ENCODE measurements around the gene NDUFV1.
A peak's percentile ranks its signal among the peaks of the same experiment; 100 is the strongest.
"Not testable (repeated sequence)": the region's sequence is repeated elsewhere in the genome, so short reads cannot be mapped to it uniquely, and the experiment has no call there.

NDUFV1 gene

DNA sequence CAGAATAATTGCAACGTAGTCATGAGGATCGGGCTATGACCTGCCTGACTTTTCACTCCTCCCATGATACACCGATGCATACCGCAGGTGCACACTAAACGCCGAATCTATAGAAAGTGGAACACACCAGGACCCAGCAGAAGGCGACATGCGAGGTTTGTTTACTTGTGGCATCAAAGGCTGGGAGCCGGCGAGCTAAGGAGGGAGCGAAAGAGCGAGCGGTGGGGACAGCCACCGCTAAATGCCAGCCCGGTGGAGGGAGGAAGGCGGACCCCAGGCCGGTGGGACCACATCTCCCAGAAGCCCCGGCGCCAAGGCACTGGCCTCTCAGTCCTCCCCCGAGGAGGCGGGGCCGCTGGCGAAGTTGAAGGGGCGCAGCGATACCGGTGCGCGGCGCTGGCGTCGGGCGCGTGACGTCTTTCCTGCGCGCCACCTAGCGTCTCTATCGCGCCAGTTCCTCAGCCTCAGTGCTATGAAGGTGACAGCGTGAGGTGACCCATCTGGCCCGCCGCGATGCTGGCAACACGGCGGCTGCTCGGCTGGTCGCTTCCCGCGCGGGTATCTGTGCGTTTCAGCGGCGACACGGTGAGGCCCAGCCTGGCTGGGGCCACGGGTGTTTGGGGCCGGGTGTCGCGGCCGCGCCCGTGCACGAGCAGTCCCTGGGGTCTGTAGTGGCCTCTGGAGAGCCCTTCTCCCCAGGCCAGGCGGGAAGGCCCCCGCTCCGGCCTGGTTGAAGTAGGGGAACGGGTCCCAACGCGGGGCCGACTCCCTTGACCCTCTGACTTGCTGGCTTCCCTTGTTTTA lies at the start of gene NDUFV1:
Gene NDUFV1, plus strand, starts transcription at position 445 of the 804 bp plus-strand sequence. Its CDS starts 69 bp downstream, at position 514.
- TF ChIP-seq, protein P1, sequence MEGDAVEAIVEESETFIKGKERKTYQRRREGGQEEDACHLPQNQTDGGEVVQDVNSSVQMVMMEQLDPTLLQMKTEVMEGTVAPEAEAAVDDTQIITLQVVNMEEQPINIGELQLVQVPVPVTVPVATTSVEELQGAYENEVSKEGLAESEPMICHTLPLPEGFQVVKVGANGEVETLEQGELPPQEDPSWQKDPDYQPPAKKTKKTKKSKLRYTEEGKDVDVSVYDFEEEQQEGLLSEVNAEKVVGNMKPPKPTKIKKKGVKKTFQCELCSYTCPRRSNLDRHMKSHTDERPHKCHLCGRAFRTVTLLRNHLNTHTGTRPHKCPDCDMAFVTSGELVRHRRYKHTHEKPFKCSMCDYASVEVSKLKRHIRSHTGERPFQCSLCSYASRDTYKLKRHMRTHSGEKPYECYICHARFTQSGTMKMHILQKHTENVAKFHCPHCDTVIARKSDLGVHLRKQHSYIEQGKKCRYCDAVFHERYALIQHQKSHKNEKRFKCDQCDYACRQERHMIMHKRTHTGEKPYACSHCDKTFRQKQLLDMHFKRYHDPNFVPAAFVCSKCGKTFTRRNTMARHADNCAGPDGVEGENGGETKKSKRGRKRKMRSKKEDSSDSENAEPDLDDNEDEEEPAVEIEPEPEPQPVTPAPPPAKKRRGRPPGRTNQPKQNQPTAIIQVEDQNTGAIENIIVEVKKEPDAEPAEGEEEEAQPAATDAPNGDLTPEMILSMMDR (IDR thresholded peaks at IDR 0.05; ENCODE audit: insufficient read depth, low read depth, low read length, missing control alignments), result peak; percentile 50
- DNase-seq (ENCODE audit: low read depth), result peak; percentile 92
- peak within 1 kb of the TSS; percentile 97 for H3K4me3 ChIP-seq (ENCODE audit: low read length)

DNA sequence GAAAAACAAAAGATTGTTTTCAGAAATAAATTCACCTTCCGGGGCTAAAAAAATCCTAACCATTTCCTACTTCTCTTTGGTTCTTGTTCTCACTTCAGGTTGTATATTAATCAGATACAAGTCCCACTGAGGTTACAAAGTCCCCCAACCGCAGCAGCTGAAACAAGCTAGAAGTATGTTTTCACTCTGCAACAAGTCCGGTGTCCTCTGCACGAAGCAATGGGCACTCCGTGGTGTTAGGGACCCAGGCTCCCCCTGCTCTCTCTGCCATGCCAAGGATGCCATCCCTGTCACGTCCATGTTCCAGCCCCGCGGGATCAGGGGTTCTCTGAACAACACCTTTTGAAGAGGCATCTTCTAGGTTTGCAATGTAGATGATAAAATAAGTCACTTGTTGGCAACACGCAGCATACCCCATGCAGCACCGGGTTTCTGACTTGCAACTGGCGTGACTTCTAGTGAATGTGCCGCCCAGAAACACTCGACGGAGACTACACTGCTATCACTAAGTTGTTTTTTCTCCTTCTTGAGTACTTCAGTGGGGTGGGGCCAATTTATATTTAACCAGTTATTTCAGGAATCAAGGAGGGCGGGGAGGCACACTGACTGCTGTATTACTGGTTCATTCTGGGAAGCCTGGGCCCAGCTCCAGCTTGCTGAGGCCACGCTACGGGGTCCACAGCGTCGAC lies 48.5 kb upstream of the NDUFV1 start:
- peak; percentile 11 for DNase-seq (ENCODE audit: low read depth)
- TF ChIP-seq, protein P1 (IDR thresholded peaks at IDR 0.05; ENCODE audit: insufficient read depth, low read depth, low read length, missing control alignments), result no peak

DNA sequence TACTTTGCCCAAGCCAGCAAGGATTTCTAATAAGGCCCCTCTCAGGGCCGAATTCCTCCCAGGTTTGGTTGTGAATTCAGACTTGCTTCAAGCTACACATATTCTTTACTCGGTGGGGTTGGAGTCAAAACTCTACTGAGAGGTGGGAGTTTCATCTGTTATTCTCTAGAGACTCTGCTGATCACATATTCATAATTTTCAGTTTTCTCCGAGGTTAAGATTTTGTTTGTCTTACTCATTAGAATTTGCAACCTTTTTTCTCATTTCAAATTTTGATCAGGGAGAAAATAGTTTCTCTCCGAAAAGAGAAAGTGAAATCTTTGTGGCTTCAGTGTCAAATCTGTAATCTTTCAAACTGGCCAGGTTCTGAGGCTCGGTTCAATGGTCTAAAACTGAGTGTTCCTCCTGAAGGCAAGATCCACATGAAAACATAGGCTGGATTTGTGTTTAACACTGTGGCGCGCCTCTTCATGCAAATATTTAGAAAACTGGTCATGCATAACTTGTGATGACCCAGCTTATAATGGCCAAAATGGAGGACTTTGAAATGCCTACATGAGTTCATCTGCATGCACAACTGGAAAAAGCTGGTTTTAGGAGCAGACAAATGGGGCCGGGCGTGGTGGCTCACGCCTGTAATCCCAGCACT lies 44.6 kb upstream of the NDUFV1 start:
- TF ChIP-seq, protein P1 (IDR thresholded peaks at IDR 0.05; ENCODE audit: insufficient read depth, low read depth, low read length, missing control alignments), result no peak
- DNase-seq (ENCODE audit: low read depth), result peak; percentile 29
- H3K4me3 ChIP-seq (ENCODE audit: low read length), result no peak overlapping the region

More for the DNA sequence above, 48.5 kb upstream of the NDUFV1 start:
- H3K4me3 ChIP-seq (ENCODE audit: low read length), result no peak overlapping the region

DNA sequence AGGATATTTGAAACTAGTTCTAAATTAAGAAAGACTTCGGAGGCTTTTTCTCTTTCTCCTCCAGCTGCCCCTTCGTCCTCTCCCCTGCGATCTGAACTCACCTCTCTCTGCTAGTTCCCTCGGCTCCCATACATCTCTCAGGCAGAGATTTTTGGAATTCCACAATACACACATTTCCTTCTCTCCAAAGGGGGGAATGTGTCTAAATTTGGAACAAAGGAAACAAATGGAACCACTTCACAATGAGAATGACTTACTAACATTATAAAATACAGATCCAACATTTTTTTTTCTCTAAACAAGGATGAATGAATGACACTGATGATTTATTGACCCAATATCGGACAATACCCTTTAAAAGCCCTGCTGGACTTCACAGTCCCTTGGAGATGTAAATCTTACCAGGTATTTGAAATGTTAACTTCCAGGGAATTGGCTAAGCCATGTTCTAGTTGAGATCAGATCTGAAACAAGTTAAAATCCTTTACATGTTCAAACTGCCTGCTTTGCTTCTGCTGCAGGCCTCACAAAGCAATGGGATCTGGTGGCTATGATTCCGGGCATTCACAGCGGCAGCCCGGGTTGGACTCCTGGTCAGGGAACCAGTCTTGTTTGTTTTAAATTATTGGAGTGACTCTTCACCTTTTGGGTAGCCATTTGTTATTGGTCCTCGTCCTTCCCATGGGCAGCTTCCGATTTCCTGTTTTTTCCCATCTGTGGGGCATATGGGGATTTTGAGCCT lies 43.6 kb upstream of the NDUFV1 start:
- DNase-seq (ENCODE audit: low read depth), result no peak
- no peak overlapping the region for H3K4me3 ChIP-seq (ENCODE audit: low read length)

DNA sequence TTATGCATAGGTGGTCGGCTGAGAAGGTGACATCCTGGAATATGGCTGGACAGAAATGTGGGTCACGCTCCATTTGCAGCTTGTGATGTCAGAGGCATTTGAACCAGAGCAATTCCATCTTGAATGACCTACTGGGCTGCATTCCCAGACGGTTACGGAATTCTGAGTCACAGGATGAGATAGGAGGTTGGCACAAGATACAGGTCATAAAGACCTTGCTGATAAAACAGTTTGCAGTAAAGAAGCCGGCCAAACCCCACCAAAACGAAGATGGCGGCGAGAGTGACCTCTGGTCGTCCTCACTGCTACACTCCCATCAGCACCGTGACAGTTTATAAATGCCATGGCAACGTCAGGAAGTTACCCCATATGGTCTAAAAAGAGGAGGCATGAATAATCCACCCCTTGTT lies 43.0 kb upstream of the NDUFV1 start:
- not testable (repeated sequence) for H3K4me3 ChIP-seq (ENCODE audit: low read length)
- DNase-seq (ENCODE audit: low read depth), result peak; percentile 82

More for the DNA sequence above, 43.6 kb upstream of the NDUFV1 start:
- TF ChIP-seq, protein P1 (IDR thresholded peaks at IDR 0.05; ENCODE audit: insufficient read depth, low read depth, low read length, missing control alignments), result no peak

DNA sequence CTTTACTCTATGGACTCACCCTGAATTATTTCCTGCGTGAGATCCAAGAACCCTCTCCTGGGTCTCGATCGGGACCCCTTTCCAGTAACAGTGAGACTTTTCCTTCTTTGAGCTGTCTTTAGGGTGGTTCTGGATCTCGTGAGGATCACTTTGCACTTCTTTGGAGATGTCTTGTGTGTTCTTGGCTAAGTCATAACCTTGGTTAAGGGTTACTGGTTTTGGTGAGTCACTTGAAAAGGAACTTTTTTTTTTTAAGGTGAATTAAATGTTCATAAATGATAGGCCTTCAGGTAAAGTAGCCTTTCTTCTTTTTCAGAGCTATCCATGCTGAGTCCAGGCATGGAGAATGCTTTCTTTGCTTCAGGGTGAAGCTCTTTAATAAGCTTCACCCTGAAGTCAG lies 42.5 kb upstream of the NDUFV1 start:
- no peak overlapping the region for H3K4me3 ChIP-seq (ENCODE audit: low read length)

More for the DNA sequence above, 42.5 kb upstream of the NDUFV1 start:
- peak; percentile 17 for DNase-seq (ENCODE audit: low read depth)
- TF ChIP-seq, protein P1 (IDR thresholded peaks at IDR 0.05; ENCODE audit: insufficient read depth, low read depth, low read length, missing control alignments), result no peak

Measured in epithelial cell of esophagus (primary cell).